ELR (cell line): ENCODE data around the gene DKKL1.
"Not testable (repeated sequence)": the region's sequence is repeated elsewhere in the genome, so short reads cannot be mapped to it uniquely, and the experiment has no call there.

Experiments
- DNase-seq: peaks from one replicate; pipeline ENCODE4 v3.0.0-alpha.2; 2015; ENCODE audit warnings: low read depth

Gene DKKL1

DNA sequence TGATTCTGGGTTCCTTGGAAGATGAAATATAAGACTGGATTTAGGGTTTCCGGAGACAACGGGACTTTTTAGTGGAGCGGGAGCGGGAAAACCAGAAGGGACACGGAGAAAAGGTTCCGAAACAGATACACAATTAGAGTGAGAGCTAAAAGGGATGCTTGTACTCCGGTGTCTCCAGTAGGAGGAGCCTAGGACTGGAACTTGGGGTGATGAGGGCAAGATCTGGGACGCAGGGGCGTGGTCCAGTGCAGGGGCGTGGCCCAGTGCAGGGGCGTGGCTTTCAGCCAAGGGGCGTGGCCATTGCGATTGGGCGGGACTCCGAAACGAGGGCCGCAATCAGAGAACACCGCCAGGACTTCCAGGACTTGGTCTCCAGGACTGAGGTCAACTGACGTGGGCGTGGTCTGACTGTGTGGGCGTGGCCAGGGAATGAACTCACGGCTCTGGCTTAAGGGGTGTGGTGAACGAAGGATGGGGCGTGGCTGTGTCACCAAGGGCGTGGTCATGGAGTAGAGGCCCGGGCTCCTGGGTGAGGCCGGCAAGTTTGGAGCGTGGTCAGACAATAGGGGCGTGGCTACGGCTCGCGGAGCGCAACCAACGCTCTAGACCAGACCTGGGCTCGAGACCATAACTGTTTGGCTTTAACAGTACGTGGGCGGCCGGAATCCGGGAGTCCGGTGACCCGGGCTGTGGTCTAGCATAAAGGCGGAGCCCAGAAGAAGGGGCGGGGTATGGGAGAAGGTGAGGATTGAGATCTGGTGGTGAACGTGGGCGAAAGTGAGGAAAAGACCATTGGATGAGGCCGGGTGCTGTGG, at the start of gene DKKL1:
TSS of gene DKKL1 (plus strand) at position 610 of the 815 bp plus-strand sequence. CDS start at position 732, 122 bp downstream.
- peak; percentile 97 for DNase-seq

DNA sequence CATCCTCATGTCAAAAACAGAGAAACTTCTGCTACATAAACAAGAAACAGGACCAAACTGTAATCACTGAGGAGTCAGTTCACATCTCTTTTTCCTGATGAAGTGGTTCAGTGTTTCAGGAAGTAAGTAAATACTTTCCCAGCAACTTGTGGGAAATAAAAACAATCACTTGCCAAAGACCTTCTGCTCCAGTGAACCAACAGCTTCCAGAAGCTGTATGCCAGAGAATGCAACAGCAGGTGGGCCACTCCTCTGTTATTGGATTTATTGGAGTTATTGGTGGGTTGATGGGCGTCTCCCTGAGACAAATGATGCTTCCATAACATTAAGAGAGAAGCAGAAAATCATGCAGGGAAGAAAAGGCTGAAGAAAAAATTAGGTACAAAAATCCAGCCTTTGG, 48.6 kb upstream of the DKKL1 start:
- no peak for DNase-seq

DNA sequence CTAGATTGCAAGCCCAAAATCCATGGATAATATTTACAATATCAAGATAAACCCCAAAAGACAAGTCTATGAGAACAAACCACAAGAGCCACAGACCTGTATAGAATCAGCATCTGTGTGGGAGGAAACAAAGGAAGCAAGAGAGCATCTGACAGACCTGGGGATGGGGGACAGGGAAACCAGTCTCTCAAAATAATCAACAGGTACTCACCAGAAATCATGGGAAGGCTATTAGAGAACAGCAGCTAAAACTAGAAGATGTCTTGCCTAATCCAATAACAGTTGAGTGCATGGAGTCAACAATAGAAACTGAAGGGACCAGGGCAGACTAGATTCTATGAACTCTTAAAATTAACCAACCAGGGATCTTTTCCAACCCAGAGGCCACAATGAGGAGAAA, 47.4 kb upstream of the DKKL1 start:
- no peak for DNase-seq

DNA sequence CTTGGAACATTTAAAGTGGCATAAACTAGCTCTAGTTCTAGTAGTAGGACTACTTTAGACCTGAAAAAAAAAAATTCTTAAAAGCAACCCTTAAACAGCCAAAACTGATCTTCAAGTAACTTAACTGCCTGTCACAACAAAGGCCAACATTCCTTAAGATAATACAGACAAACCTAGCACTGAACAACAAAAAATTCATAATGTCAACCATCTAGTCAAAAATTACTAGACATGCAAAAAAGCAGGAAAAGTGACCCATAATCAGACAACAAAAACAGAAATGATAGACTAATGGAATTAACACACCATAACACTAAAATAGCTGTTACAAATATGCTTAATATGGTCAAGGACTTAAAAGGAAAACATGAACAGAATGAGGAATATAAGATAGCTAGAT, 45.4 kb upstream of the DKKL1 start:
- DNase-seq = no peak

GRCh38 chr19:49324801-49325576, 38.7 kb upstream of the DKKL1 start, which contains the start of gene SLC6A16:
TSS of gene SLC6A16 (minus strand) at chr19:49325191. CDS start at chr19:49311347, 13,844 bp downstream.
- no peak for DNase-seq

- DNase-seq = not testable (repeated sequence)
Observed at GRCh38 chr19:49325756-49326155, 37.9 kb upstream of the DKKL1 start.

GRCh38 chr19:49326165-49326704, 37.4 kb upstream of the DKKL1 start:
- no peak for DNase-seq

- peak; percentile 49 for DNase-seq
Observed at GRCh38 chr19:49327878-49328544, 35.7 kb upstream of the DKKL1 start.

- no peak for DNase-seq
Observed at GRCh38 chr19:49328741-49329140, 34.9 kb upstream of the DKKL1 start.

DNA sequence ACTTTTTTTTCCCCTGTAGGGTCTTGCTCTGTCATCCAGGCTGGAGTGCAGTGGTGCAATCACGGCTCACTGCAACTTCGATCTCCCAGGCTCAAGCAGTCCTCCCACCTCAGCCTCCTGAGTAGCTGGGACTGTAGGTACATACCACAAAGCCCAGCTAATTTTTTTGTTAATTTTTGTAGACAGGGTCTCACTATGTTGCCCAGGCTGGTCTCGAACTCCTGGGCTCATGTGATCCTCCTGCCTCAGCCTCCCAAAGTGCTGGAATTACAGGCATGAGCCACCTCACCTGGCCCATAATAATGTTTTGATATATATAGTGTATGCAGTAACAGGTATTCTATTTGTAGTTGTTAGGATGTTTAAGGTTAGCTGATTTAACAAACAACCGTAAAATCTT, 32.5 kb upstream of the DKKL1 start:
- DNase-seq = not testable (repeated sequence)

- DNase-seq = peak; percentile 53
Observed at GRCh38 chr19:49331616-49332055, 32.0 kb upstream of the DKKL1 start.

DNA sequence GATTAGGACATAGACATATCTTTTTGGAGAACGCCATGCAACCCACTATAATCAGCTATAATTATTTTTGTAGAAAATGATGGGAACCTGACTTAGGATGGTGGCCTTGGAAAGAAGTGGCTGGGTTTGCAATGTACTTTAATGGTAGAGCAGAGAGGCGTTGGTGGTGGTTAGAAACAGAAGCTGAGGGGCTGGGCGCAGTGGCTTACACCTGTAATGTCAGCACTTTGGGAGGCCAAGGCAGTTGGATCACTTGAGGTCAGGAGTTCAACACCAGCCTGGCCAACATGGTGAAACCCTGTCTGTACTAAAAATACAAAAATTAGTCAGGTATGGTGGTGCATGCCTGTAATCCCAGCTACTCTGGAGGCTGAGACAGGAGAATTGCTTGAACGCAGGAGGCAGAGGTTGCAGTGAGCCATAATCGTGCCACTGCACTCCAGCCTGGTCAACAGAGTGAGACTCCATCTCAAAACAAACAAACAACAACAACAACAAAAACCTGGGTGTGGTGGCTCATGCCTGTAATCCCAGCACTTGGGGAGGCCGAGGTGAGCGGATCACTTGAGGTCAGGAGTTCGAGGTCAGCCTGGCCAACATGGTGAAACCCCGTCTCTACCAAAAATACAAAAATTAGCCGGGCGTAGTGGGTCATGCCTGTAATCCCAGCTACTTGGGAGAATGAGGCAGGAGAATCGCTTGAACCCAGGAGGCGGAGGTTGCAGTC, 30.8 kb upstream of the DKKL1 start:
- not testable (repeated sequence) for DNase-seq

DNA sequence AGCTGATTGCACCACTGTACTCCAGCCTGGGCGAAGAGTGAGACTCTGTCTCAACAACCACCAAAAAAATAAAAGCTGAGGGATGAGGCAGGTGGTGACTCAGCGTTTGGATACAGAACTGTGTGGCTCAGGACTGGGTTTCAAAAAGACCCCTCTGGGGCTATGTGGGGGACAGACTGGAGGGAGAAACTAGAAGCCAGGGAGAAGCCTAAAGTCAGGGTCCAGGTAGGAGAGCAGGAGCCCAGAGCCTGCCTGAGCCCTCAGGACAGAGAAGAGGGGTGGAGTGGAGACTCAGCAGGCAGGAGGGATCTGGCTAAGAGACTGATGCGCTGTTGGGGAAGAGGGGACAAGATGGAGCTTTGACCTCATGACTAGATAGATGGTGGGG, 30.3 kb upstream of the DKKL1 start:
- no peak for DNase-seq

DNA sequence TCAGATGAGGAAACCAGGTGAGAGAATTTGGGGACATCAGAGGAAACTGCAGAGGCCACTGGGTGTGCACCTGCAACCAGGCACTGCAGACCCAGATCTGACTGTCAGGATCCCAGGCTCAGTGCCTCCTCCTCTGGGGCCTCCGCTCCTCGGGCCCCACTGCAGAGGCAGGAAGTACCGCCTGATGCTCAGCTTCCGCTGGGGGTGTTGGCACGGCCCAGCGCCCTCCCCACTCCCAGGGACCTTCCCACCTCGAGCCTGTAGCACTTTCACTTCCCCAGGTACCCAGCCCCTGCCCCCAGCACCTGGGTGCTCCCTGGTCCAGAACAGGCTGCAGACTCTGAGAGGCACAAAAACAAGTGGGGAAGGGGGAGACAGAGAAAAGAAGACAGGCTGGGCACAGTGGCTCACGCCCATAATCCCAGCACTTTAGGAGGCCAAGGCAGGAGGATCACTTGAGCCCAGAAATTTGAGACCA, 29.8 kb upstream of the DKKL1 start:
- no peak for DNase-seq

GRCh38 chr19:49335071-49335783, 28.4 kb upstream of the DKKL1 start, which contains the start of gene CD37:
TSS of gene CD37 (plus strand) at chr19:49335406. CDS start at chr19:49335541, 135 bp downstream.
- no peak for DNase-seq

- DNase-seq = no peak
Observed at GRCh38 chr19:49335784-49336481, 27.7 kb upstream of the DKKL1 start.

- DNase-seq = no peak
Observed at GRCh38 chr19:49336482-49337266, 27.0 kb upstream of the DKKL1 start.

DNA sequence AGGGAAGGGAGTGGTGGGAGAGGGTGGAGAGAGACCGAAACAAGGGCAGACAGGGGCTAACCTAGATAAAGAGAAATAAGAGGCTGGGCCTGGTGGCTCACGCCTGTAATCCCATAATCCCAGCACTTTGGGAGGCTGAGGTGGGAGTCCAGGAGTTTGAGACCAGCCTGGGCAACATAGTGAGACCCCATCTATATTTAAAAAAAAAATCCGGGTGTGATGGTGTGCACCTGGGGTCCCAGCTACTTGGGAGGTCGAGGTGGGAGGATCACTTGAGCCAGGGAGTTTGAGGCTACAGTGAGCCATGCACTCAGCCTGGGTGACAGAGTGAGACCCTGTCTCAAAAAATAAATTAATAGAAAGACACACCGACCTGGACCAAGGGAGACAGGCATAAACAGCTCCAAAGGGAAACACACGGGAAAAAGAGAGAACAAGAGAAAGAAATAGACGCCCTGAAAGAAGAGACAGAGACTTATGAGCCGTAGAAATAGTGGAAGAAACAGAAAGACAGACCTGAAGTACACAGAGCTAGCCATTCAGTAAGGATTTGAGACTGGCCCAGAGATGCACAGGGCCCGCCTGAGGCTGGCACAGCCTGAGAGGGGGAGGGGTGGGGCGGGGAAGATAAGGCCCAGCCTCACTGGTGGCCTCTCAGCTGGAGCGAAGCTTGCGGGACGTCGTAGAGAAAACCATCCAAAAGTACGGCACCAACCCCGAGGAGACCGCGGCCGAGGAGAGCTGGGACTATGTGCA, 26.2 kb upstream of the DKKL1 start:
- no peak for DNase-seq
